H1 (cell line): Measurements from ENCODE around the gene FOXI3. TPM values are rescaled to one million over a fixed set of nuclear protein-coding genes. Genes with fewer than 3 reads are reported as not detected.

Experiments used
- CTCF ChIA-PET: fragments of 300-600 bp; sonication (Branson Sonifier 250); formaldehyde crosslinking; loops from one replicate; lab custom pipeline; 2021; ENCODE audit not compliant: partially characterized antibody; lab: Charles Lee
- POLR2A ChIA-PET: fragments of 300-600 bp; sonication (Branson Sonifier 250); formaldehyde crosslinking; loops from one replicate; lab custom pipeline; 2021; ENCODE audit warnings: inconsistent platforms; ENCODE audit not compliant: partially characterized antibody; lab: Charles Lee
- DNase-seq, 2 experiments: peaks; one replicate each; pipeline versions ENCODE4 v3.0.0 to v3.0.0-alpha.2; 2010 to 2022; ENCODE audit warnings: low spot score in 2 of 2, low read depth in 1 of 2, mixed read lengths in 1 of 2
- FAIRE-seq: peaks from 2 replicates; lab custom pipeline; 2011; peaks lifted over from hg19 to GRCh38; lab: Jason Lieb, UNC
- H2AFZ ChIP-seq: 2 replicates; pipeline ENCODE4 v1.8.1; 2012; ENCODE audit warnings: low read length, inconsistent platforms
- H2AK5ac ChIP-seq: 2 replicates; pipeline ENCODE4 v1.6.1; 2013; ENCODE audit warnings: low read depth, low read length
- H2BK120ac ChIP-seq: replicated peaks from 2 replicates; pipeline ENCODE3; 2013; ENCODE audit warnings: low read depth, low read length, inconsistent platforms
- H2BK12ac ChIP-seq: 2 replicates; pipeline ENCODE4 v1.6.1; 2013; ENCODE audit warnings: low read depth, low read length
- H2BK15ac ChIP-seq: 2 replicates; pipeline ENCODE4 v1.6.1; 2013; ENCODE audit warnings: low read length
- H2BK20ac ChIP-seq: 2 replicates; pipeline ENCODE4 v1.6.1; 2013; ENCODE audit warnings: low read length
- H2BK5ac ChIP-seq: 2 replicates; pipeline ENCODE4 v1.6.1; 2013; ENCODE audit warnings: low read depth, low read length
- H3K14ac ChIP-seq: 2 replicates; pipeline ENCODE4 v1.6.1; 2013; ENCODE audit warnings: inconsistent platforms; ENCODE audit not compliant: insufficient read length
- H3K18ac ChIP-seq: 2 replicates; pipeline ENCODE4 v1.6.1; 2013; ENCODE audit warnings: low read length; ENCODE audit errors: extremely low read depth
- H3K23ac ChIP-seq: 2 replicates; pipeline ENCODE4 v1.6.1; 2013; ENCODE audit warnings: inconsistent platforms; ENCODE audit not compliant: insufficient read length
- H3K23me2 ChIP-seq: 2 replicates; pipeline ENCODE4 v1.6.1; 2013; ENCODE audit warnings: low read depth, low read length
- H3K27ac ChIP-seq: 2 replicates; pipeline ENCODE4 v1.6.1; 2011; ENCODE audit warnings: low read depth, low read length, inconsistent platforms
- H3K27me3 ChIP-seq, 4 experiments: replicated peaks in 1 of 4; 1 replicate in 1 of 4; 2 replicates in 3 of 4; pipeline versions ENCODE4 v1.6.1 to v1.8.1; 2011 to 2013; ENCODE audit warnings: low read length in 3 of 4, mild to moderate bottlenecking in 3 of 4, inconsistent platforms in 2 of 4, mixed read lengths in 2 of 4, moderate library complexity in 1 of 4; ENCODE audit not compliant: control insufficient read depth in 3 of 4, insufficient read depth in 3 of 4; ENCODE audit errors: extremely low read depth in 1 of 4
- H3K36me3 ChIP-seq, 4 experiments: 2 replicates each; pipeline versions ENCODE4 v1.6.1 to v1.8.1; 2011 to 2013; ENCODE audit warnings: mild to moderate bottlenecking in 4 of 4, low read length in 3 of 4, moderate library complexity in 2 of 4, control low read depth in 1 of 4, inconsistent platforms in 1 of 4; ENCODE audit not compliant: insufficient read depth in 4 of 4, control insufficient read depth in 2 of 4
- H3K4ac ChIP-seq: replicated peaks from 2 replicates; pipeline ENCODE3; 2013; ENCODE audit warnings: low read length, low read depth, mixed read lengths, inconsistent platforms; ENCODE audit not compliant: insufficient read length
- H3K4me1 ChIP-seq, 4 experiments: replicated peaks in 1 of 4; 1 replicate in 1 of 4; 2 replicates in 3 of 4; pipeline versions ENCODE4 v1.6.1 to v1.8.1; 2011 to 2013; ENCODE audit warnings: low read length in 3 of 4, inconsistent platforms in 2 of 4, mixed read lengths in 1 of 4; ENCODE audit not compliant: insufficient read depth in 4 of 4, control insufficient read depth in 3 of 4
- H3K4me2 ChIP-seq, 2 experiments: 2 replicates each; pipeline versions ENCODE4 v1.6.1 to v1.8.1; 2011 to 2013; ENCODE audit warnings: low read depth in 2 of 2, low read length in 2 of 2, control low read depth in 1 of 2, inconsistent platforms in 1 of 2, mild to moderate bottlenecking in 1 of 2; ENCODE audit not compliant: insufficient read depth in 1 of 2
- H3K4me3 ChIP-seq, 4 experiments: fragments of 200-600, 300-600 bp in 1 of 4; sonication (generic), shearing (Covaris generic), sonication (Bioruptor Twin) in 1 of 4; 2 replicates each; pipeline versions ENCODE4 v1.5.1 to v1.8.1; 2011 to 2016; ENCODE audit warnings: low read length in 4 of 4, low read depth in 3 of 4, control low read depth in 2 of 4, inconsistent platforms in 2 of 4, mild to moderate bottlenecking in 2 of 4, mixed read lengths in 1 of 4, moderate library complexity in 1 of 4; ENCODE audit not compliant: insufficient read depth in 2 of 4; ENCODE audit errors: extremely low read depth in 1 of 4
- H3K56ac ChIP-seq: replicated peaks from 2 replicates; pipeline ENCODE3; 2013; ENCODE audit warnings: low read depth, mild to moderate bottlenecking, mixed read lengths, low read length, inconsistent platforms; ENCODE audit not compliant: insufficient read length
- H3K79me1 ChIP-seq: 2 replicates; pipeline ENCODE4 v1.6.1; 2013; ENCODE audit warnings: low read depth, low read length, control low read depth
- H3K79me2 ChIP-seq, 2 experiments: 2 replicates each; pipeline versions ENCODE4 v1.6.1 to v1.8.1; 2012 to 2013; ENCODE audit warnings: low read length in 2 of 2, mild to moderate bottlenecking in 2 of 2, inconsistent platforms in 1 of 2; ENCODE audit not compliant: insufficient read depth in 2 of 2, control insufficient read depth in 1 of 2
- H3K9ac ChIP-seq, 4 experiments: replicated peaks in 1 of 4; 1 replicate in 1 of 4; 2 replicates in 3 of 4; pipeline versions ENCODE4 v1.6.1 to v1.8.1; 2011 to 2013; ENCODE audit warnings: low read depth in 3 of 4, low read length in 3 of 4, control low read depth in 2 of 4, mild to moderate bottlenecking in 2 of 4, moderate library complexity in 2 of 4, inconsistent platforms in 1 of 4; ENCODE audit errors: extremely low read depth in 1 of 4
- H3K9me3 ChIP-seq, 2 experiments: 2 replicates each; pipeline versions ENCODE4 v1.6.1 to v1.8.1; 2012 to 2013; ENCODE audit warnings: mild to moderate bottlenecking in 2 of 2, moderate library complexity in 2 of 2, control low read depth in 1 of 2, inconsistent platforms in 1 of 2, low read depth in 1 of 2, low read length in 1 of 2, mixed read lengths in 1 of 2; ENCODE audit not compliant: insufficient read depth in 2 of 2
- H4K20me1 ChIP-seq, 2 experiments: replicated peaks in 1 of 2; 2 replicates each; pipeline versions ENCODE3 to v1.8.1; 2011 to 2013; ENCODE audit warnings: inconsistent platforms in 2 of 2, low read length in 2 of 2, mild to moderate bottlenecking in 1 of 2; ENCODE audit not compliant: insufficient read depth in 2 of 2, control insufficient read depth in 1 of 2
- H4K5ac ChIP-seq: 2 replicates; pipeline ENCODE4 v1.6.1; 2013; ENCODE audit warnings: low read length, low read depth, mixed read lengths, inconsistent platforms; ENCODE audit not compliant: insufficient read length
- H4K8ac ChIP-seq: 2 replicates; pipeline ENCODE4 v1.8.0; 2013; ENCODE audit warnings: mild to moderate bottlenecking, moderate library complexity, low read length, inconsistent platforms; ENCODE audit not compliant: insufficient read depth; ENCODE audit errors: extremely low read depth
- H4K91ac ChIP-seq: replicated peaks from 2 replicates; pipeline ENCODE3; 2013; ENCODE audit warnings: low read length, mixed read lengths, inconsistent platforms; ENCODE audit not compliant: insufficient read length
- CBX5 ChIP-seq: fragments of 300-800, 300-1000 bp; sonication (generic); IDR thresholded peaks from 2 replicates; pipeline ENCODE4 v1.7.1; 2016; ENCODE audit warnings: antibody characterized with exemption, low read length, low read depth
- CHD2 ChIP-seq: IDR thresholded peaks from 2 replicates; pipeline ENCODE4 v1.6.1; 2012; ENCODE audit warnings: low read length, improper control_type of control experiment
- CTBP2 ChIP-seq: IDR thresholded peaks from 2 replicates; pipeline ENCODE4 v1.7.0; 2011; ENCODE audit warnings: borderline replicate concordance, mild to moderate bottlenecking, moderate library complexity, mixed read lengths, low read length; ENCODE audit not compliant: insufficient read depth, insufficient read length
- GABPA ChIP-seq: IDR thresholded peaks from 2 replicates; pipeline ENCODE4 v1.6.1; 2011; ENCODE audit warnings: mild to moderate bottlenecking, low read length, moderate library complexity, borderline replicate concordance; ENCODE audit not compliant: insufficient read depth
- MAX ChIP-seq: IDR thresholded peaks from 2 replicates; pipeline ENCODE4 v1.6.1; 2012; ENCODE audit warnings: inconsistent platforms
- NANOG ChIP-seq: IDR thresholded peaks from 2 replicates; pipeline ENCODE4 v1.6.1; 2011; ENCODE audit warnings: low read length, low read depth, mild to moderate bottlenecking, inconsistent platforms; ENCODE audit not compliant: insufficient read depth, poor library complexity, severe bottlenecking
- NRF1 ChIP-seq: IDR thresholded peaks from 2 replicates; pipeline ENCODE4 v1.6.1; 2011; ENCODE audit warnings: mild to moderate bottlenecking, low read depth, low read length, improper control_type of control experiment
- POLR2A ChIP-seq, 2 experiments: IDR thresholded peaks; 1 replicate in 1 of 2; 2 replicates in 1 of 2; pipeline ENCODE4 v1.6.1; 2011; ENCODE audit warnings: low read depth in 2 of 2, low read length in 2 of 2, mild to moderate bottlenecking in 2 of 2; ENCODE audit errors: control extremely low read depth in 1 of 2
- RBBP5 ChIP-seq: IDR thresholded peaks from 2 replicates; pipeline ENCODE4 v1.7.1; 2012; ENCODE audit warnings: low read depth, mild to moderate bottlenecking, inconsistent platforms, low read length, moderate library complexity, borderline replicate concordance
- RFX5 ChIP-seq: IDR thresholded peaks from 2 replicates; pipeline ENCODE4 v1.6.1; 2011; ENCODE audit warnings: low read depth, low read length, improper control_type of control experiment, borderline replicate concordance
- RNF2 ChIP-seq: fragments of 200-900, 300-1000 bp; sonication (generic); IDR thresholded peaks from 2 replicates; pipeline ENCODE4 v1.7.1; 2016; ENCODE audit warnings: borderline replicate concordance, low read depth, mild to moderate bottlenecking, antibody characterized with exemption, low read length; ENCODE audit not compliant: poor library complexity, severe bottlenecking; ENCODE audit errors: missing control alignments
- SAP30 ChIP-seq: fragments of 300-600 bp; sonication (generic); IDR thresholded peaks from 2 replicates; pipeline ENCODE4 v1.7.1; 2012; ENCODE audit warnings: low read length, moderate library complexity, mild to moderate bottlenecking, inconsistent platforms; ENCODE audit not compliant: insufficient read depth, insufficient replicate concordance
- TAF7 ChIP-seq: optimal IDR thresholded peaks from 2 replicates; pipeline ENCODE3; 2011; ENCODE audit warnings: low read depth, mild to moderate bottlenecking, inconsistent platforms, low read length, moderate library complexity, borderline replicate concordance
- TEAD4 ChIP-seq: IDR thresholded peaks from 2 replicates; pipeline ENCODE4 v1.6.1; 2012; ENCODE audit warnings: low read depth, low read length, inconsistent platforms, mixed read lengths
- WGBS, 2 experiments: shearing (Covaris generic) in 1 of 2; methylation state at CpG; one replicate each; pipeline versions ENCODE4 v1.1.6 to v1.1.7; 2013 to 2015; ENCODE audit warnings: low lambda C conversion rate in 2 of 2, mixed read lengths in 2 of 2, inconsistent platforms in 1 of 2, low coverage in 1 of 2, missing lambda C conversion rate in 1 of 2; ENCODE audit not compliant: insufficient replicate concordance in 2 of 2, insufficient coverage in 1 of 2, insufficient read length in 1 of 2; ENCODE audit errors: extremely low coverage in 1 of 2, missing lambda C conversion rate in 1 of 2; 5-methylcytosine and 5-hydroxymethylcytosine counted together
- polyA plus RNA-seq, 7 experiments: library from polyadenylated mRNA; depleted of rRNA in 3 of 7; stranded (reverse) in 5 of 7; unstranded in 2 of 7; fragments of >200 nt in 5 of 7; fragments of 200-250 nt in 2 of 7; gene quantifications; 1 replicate in 5 of 7; 2 replicates in 1 of 7; 4 replicates in 1 of 7; pipeline versions ENCODE4 v1.2.1 to v1.2.3, GENCODE V29; 2011 to 2013; ENCODE audit warnings: missing spikeins in 2 of 7, mixed read lengths in 2 of 7
- total RNA-seq: library from RNA; stranded (reverse); fragmentation: NEBNext Ultra II Directional; extraction: Animal tissue kit (Norgen Biotek cat#: 25700); gene quantifications from 2 replicates; pipeline ENCODE4 v1.2.1, GENCODE V29; 2021

Gene FOXI3
- total and polyA plus RNA-seq, 2 of the 8 experiments (the other 6 are each of a cell fraction or from before 2014, with no cell fraction given) = 6.8 to 15.9 TPM

GRCh38 chr2:88500691-88501090, 48.2 kb upstream of the FOXI3 start:
- Histone ChIP-seq H2BK120ac (no peak overlapping the region), H2BK5ac (no peak overlapping the region), H3K36me3 (no peaks in the 10 kb centered on the region), H3K23me2 (no peaks in the 10 kb centered on the region; the same call in 1 of the 2 replicates), H3K4ac (no peak overlapping the region), H3K79me2 (no peaks in the 10 kb centered on the region), H4K91ac (no peak overlapping the region), H3K14ac (no peak overlapping the region), H3K56ac (no peak overlapping the region), H3K9ac (no peak overlapping the region), H3K4me1 (no peaks in the 10 kb centered on the region), H2BK20ac (no peak overlapping the region), H2BK12ac (no peak overlapping the region), H3K79me1 (no peaks in the 10 kb centered on the region), H3K4me2 (no peak overlapping the region), H2AFZ (no peak overlapping the region), H4K8ac (no peak overlapping the region), H3K27me3 (no peaks in the 10 kb centered on the region), H3K18ac (no peak overlapping the region), H4K5ac (no peak overlapping the region), H3K23ac (no peak overlapping the region), H4K20me1 (no peaks in the 10 kb centered on the region), H3K9me3 (peaks cover 0 to 10% of the 10 kb centered on the region in 2 experiments; a peak in 3 of 4 replicates), H3K4me3 (no peak overlapping the region), H3K27ac (no peak overlapping the region), H2BK15ac (no peak overlapping the region), H2AK5ac (no peak overlapping the region)
- POLR2A ChIA-PET = interaction anchor here (1.1 kb wide), 1 partner anchor 19 kb away, joined by 3 read pairs; no protein-coding TSS in a partner anchor
- CTCF ChIA-PET = no interaction called here
- 88% methylated on average over 2 of the region's 2 CpGs; no CpG with 5 or more reads in 1 of the 2 experiments for WGBS, 2 experiments
- FAIRE-seq (no peak), DNase-seq (no peak)
- TF ChIP-seq POLR2A (IDR thresholded peaks at IDR 0.05; ENCODE audit: control extremely low read depth in 1 of 2, low read depth in 2 of 2, low read length in 2 of 2) (no peak), RBBP5 (no peak), MAX (no peak), CTBP2 (no peak), TAF7 (no peak), CBX5 (no peak), RFX5 (no peak), NRF1 (no peak), SAP30 (no peak), NANOG (no peak), GABPA (no peak), RNF2 (no peak), CHD2 (no peak), TEAD4 (no peak)
